Inflammatory macrophage treated with lipopolysaccharide for 4 hours (primary cell): ENCODE measurements around the gene ZNF726.
"Not testable (repeated sequence)": the region's sequence is repeated elsewhere in the genome, so short reads cannot be mapped to it uniquely, and the experiment has no call there.

ENCODE experiments used
- DNase-seq: peaks from one replicate; pipeline ENCODE4 v3.0.0-alpha.2; 2020

ZNF726 gene

DNA sequence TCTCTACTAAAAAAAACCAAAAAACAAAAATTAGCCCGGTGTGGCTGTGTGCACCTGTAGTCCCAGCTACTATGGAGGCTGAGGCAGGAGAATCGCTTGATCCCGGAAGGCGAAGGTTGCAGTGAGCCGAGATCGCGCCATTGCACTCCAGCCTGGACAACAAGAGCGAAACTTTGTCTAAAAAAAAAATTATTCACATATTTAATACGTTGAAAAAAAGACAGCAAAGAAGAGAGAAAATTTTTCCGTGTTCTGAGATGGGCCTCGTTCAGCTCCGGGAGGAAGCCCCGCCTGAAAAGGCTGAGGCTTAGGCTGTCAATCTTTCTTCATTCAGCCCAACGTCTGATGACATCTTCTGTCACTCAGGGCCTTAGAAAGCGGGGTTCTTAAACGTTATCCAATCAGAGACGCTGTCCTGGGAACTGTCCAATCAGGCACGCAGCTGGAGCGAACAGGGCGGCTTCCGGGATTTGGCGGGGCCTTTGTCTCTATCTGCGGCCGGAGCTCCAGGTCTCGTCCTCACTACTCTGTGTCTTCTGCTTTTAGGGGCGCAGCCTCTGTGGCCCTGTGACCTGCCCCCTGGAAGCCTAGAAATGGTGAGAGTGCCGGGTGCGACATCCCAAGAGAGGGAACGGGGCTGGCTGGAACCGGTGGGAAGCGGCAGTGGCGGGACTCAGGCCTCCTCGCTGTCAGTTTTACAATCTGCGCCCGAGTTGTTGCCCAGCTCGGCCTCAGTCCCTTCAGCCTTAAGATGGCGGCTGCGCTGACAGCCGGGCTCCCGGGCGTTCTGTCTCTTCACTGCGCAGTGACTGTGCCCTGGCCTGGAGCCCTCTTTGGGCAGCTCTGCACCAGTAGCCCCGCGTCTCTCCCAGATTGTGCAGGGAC is at the start of gene ZNF726:
Gene ZNF726 (plus strand): TSS at position 485 of the 885 bp plus-strand sequence. CDS start 109 bp downstream, at position 594.
- peak; percentile 92 for DNase-seq

DNA sequence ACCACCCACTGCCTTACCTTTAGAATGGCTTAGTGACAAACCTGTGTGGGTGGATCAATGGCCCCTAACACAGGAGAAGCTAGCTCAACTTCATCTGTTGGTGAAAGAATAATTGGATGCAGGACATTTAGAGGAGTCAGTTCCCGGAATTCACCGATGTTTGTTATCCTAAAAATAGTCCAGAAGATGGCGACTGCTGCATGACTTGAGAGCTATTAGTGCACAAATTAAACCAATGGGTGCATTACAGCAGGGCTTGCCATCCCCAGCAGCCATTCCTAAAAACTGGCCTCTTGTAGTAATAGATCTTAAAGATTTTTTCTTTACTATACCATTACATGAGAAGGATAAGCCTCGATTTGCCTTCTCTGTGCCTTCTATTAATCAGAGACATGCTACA is 46.8 kb upstream of the ZNF726 start:
- no peak for DNase-seq

DNA sequence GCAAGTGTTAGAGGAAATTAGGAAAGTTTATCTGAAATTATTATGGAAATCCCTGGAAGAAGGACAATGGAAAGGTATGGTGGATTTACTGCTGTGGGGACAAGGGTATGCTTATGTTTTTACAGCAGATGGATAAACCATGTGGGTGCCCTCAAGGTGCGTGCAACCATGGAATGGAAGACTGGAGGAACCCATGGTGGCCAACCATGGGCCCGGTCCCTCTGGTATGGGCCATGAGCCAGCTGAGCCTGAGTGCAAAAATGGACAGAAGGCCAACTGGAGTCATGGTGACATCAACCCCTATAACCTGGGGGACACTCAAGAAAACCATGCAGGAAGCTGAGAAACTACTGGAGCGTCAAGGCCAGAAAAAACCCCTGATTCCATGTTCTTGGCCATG is 46.1 kb upstream of the ZNF726 start:
- no peak for DNase-seq

DNA sequence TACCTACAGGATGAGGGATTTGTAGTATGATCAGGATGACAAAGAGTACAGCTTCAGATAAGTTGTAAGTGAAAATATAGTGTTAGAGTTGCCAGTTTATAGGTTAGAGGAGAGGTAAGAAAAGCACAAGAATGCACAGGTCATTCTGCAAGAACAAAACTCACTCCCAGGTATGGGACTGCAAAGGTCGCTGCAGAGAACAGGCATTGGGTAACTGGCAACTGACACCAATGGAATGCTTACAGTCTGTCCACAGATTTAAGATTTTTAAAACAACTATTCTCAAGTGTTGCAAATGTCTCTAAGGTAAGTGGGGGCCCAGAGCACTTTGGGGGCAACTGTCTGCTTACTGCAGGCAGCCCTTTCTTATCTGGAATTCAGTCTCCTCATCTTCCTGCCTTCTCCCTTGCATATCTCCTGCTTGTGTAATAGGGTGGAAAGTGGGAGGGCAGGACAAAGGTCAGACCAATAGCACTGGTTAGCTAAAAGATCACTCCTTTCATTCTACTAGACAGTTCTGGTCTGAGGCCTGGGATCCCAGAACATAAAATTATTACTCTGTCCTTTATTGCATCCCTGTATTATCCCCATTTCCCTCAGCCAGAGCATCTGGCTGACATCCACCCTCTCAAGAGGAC is 42.3 kb upstream of the ZNF726 start:
- no peak for DNase-seq

DNA sequence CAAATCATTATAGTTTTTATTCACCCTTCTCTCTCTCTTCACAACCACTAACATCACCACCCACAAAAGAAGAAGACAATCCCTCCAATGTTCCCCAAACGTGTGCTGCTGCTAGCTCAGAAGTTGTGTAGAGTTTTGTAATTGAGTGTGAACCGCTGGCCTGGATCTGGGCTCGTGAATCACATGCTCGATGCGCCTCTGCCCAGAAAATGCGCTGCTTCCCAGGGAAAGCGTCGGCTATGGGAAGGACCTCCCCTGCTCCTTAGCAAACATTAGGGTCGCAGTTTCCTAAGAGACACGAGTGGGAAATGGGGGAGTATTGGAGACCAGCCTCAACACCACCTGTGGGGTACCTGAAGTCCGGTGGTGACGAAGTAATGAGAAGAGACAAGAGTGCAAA is 38.4 kb upstream of the ZNF726 start:
- no peak for DNase-seq

DNA sequence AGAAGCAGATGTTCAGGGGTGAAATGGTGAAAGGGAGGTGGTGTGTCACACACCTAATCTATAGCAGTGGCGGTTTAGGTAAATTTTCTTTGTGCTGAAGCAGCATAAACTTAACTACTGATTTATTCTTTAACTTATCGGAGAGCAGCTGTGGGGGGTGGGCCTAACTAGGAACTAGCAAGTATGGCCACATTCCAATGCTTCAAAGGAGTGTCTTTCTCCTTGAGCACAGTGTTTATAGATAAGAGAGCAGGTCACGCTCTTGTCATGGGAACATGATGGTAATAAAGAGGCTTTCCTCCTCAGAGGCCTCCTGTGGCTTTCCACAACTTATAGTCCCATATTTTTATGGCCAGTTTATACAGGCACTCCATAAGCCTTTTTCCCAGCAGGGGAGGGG is 37.9 kb upstream of the ZNF726 start:
- not testable (repeated sequence) for DNase-seq

DNA sequence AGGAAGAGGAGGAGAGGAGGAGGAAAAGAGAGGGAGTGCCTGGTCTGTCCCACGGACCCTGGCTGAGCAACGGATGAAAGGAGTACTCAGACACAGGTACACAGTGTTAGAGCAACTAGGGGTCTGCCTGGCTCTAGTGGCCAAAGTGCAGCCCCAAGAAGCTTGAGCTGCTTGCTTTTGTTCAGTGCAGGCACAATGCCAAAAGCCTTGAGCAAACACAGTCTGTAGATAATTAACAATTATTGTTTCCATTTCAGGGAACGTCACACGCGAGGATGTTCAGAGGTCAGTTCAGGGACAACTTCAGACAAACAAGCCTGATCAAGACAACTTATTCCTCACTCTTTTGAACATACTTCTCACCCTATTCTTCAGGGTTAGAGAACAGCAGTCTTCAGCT is 32.2 kb upstream of the ZNF726 start:
- DNase-seq: no peak

DNA sequence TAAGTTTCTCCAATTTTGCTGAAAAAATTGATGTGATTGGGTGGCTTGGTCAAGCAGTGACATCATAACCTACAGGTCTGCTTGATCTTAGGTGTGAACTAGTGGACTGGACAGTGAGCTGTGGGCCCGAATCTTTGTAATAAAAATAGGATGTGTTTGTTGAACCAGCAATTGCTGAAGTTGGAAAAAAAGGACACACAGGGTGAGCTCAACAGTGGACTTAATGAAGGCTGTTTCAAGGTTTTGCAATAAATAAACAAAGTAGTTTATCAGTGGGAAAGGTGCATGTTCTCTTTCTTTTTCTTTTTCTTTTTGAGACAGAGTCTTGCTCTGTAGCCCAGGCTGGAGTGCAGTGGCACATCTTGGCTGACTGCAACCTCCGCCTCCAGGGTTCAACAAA is 30.3 kb upstream of the ZNF726 start:
- DNase-seq: no peak

DNA sequence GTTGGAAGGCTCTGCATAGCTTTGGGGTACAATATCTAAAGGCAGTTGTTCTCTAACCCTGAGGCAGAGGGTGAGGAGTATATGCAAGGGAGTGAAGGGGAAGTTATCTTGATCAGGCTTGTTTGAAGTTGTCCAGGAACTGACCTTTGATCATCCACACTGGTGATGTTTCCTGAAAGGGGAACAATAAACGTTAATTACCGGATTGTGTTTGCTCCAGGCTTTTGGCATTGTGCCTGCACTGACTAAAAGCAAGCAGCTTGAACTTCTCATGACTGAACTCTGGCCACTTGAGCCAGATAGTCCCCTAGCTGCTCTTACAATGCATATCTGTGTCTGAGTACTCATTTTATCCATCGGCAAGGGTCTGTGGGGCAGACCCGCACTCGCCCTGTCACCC is 27.0 kb upstream of the ZNF726 start:
- DNase-seq: no peak

DNA sequence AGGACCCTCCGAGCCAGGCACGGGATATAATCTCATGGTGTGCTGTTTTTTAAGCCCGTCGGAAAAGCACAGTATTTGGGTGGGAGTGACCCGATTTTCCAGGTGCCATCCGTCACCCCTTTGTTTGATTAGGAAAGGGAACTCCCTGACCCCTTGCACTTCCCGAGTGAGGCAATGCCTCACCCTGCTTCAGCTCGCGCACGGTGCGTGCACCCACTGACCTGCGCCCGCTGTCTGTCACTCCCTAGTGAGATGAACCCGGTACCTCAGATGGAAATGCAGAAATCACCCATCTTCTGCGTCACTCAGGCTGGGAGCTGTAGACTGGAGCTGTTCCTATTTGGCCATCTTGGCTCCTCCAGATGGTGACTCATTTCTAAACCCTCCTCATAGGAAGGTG is 18.6 kb upstream of the ZNF726 start:
- DNase-seq: not testable (repeated sequence)

DNA sequence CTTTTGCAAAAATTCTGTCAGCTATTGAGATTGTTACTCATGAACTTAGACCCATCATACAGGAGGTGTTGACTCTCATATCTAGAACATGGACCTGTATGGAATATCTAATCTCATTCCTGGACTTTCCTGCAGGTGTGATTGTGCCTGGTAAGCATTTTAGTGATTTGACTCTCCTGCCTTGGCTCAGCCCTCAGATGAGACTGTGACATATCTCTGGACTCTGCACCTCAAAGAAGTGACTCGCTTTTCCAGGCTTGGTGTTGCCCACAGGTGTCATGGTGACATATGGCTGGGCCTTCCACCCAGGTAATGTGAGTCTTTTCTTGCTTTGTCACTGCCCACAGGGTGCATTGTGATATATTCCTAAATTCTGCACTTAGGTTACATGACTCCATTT is 17.8 kb upstream of the ZNF726 start:
- DNase-seq: no peak

DNA sequence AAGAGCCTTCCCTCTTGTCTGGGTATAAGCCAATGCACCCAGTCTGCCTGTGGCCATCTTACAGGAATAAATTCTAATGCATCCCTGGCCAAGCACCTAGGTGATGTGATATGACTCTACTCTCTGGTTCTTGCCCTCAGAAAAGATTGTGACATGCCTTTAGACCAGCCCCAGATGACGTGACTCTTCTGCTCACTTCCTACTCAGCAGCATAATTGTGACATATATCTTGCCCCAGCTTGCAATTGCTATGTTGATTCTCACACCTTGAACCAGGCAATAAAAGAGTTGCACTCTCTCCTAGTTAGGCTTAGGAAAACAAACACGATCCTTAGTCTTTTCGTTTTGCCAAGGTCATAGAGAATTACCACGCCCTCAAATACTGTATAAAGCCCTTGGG is 13.3 kb upstream of the ZNF726 start:
- DNase-seq: no peak

DNA sequence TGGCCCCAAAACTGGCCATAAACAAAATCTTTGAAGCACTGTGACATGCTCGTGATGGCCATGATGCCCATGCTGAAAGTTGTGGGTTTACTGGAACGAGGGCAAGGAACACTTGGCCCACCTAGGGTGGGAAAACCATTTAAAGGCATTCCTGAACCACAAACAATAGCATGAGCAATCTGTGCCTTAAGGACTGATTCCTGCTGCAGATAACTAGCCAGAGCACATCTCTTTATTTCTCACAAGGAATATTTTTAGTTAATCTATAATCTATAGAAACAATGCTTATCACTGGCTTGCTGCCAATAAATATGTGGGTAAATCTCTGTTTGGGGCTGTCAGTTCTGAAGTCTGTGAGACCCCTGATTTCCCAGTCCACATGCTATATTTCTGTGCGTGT is 10.3 kb upstream of the ZNF726 start:
- DNase-seq: no peak

DNA sequence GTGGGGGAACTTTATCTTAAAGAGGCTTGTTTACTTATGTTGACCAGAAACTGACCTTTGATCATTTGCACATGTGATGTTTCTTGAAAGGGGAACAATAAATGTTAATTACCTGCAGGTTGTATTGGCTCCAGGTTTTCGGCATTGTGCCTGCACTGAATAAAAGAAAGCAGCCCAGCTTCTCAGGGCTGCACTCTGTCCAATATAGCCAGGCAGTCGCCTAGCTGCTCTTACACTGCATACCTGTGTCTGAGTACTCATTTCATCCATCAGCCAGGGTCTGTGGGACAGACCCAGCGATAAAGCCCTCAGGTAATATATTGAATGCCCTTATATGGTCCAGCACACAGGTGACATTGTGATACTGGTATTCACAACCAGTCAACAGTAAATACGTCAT is 8.9 kb upstream of the ZNF726 start:
- DNase-seq: no peak

DNA sequence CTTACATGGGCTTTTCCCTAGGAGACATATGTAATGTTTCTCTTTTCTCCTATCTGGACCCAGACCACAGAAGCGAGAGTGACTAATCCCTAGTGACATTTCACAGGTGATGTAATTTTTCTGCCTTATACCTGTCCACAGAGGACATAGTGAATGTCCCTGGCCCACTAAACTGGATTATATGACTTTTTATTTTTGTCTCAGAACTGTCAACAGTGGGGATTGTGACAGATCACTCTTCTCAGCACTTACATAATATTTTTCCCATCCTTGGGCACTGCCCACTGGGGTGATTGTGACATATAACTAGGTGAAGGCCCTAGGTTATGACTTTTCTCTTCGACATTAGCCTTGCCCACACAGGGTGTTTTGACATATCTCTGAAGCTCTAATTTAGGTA is 7.9 kb upstream of the ZNF726 start:
- no peak for DNase-seq

DNA sequence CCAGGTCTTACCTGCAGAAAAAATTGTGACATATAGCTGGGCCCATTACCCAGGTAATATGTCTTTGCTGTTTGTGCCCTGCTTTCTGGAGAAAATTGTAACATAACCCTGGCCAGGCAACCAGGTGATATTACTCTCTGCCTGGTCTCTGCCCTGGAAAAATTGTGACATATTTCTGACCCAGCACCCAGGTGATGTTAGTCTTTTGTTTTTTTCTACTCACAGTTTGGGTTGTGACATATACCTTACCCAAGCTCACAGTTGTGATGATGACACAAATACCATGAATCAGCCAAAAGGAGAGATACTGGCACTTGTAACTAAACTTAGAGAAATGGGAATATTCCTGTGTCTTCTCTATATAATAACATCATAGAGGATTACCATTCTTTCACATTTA is 6.5 kb upstream of the ZNF726 start:
- no peak for DNase-seq

DNA sequence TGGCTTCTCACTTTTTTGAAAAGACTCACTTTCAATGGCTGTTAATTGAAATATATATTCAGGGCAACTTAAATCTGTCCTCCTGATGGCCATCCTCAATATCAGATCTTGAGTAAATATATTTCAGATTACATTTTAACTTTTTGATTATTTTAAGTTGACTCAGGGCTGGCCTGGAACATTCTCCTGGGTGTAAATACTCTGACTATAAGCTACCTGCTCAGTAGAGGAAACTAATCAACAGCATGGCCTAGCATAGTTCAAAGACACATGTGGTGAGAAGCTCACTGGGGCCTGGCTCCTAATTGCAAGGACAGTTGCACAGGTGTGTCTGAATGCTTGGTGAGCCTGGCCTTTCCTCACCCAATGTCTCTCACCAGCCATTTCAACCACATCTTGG is 5.5 kb upstream of the ZNF726 start:
- DNase-seq: no peak

DNA sequence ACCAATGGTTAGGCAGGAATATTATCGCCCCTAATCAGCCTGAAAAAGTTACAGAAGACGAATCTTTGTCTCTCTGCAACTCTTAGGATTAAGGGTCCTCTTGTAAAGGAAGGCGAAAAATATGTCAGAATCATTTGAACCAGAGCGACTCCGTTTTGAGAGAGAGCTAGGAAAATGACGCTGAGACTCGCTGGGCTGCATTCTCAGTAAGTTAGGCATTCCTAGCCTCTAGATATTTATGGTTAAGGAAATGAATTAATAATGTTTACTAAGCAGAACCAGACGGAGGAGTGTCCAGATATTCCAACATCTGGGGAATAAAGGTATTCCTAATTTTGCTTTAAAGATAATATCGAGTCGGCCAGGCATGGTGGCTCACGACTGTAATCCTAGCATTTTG is 755 bp upstream of the ZNF726 start:
- no peak for DNase-seq

DNA sequence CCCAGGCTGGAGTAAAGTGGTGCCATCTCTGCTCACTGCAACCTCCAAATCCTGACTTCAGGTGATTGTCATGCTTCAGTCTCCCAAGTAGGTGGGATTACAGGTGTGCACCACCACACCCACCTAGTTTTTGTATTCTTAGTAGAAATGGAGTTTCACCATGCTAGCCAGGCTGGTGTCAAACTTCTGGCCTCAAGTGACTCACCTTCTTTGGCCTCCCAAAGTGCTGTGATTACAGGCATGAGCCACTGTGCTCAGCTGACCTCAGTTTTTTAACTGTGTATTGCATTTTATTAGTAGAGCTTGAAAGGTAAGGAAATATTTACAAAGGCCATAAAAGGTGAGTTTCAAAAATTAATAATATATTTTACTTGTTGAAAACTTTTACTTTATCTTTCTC is 2.3 kb downstream of the ZNF726 start:
- no peak for DNase-seq

DNA sequence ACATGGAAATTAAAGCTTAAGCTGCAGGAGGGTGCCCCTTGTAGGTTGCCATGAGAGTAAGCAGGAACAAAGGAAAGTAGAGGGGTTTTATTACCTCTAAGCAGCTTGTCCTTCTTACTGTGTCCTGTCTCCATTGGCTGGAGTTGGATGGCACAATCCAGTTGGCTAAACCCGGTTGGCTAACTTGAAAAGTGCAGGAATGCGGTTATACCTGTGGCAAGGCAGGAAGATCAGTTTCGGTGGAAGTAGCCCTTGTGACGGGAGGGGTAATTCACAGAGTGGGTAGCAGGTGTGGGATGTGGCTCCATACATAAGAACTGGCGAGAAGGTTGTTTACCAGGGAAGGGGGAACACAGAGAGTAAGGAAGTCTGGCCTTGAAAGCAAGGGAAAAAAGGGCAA is 3.2 kb downstream of the ZNF726 start:
- DNase-seq: no peak

DNA sequence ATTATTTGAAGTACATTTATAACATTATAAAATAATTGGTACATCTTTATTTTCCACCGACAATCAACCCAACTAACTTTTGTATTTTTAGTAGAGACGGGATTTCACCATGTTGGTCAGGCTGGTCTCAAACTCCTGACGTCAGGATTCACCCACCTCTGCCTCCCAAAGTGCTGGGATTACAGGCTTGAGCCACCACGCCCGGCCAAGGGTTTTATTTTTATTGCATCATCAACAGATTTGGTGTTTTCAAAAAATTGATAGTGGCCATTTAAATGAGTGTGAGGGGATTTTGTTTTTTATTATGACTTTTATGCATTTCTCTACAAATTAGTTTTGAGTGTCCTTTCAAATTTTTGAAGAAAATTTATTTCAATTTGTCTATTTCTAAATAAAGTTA is 10.6 kb downstream of the ZNF726 start:
- no peak for DNase-seq

DNA sequence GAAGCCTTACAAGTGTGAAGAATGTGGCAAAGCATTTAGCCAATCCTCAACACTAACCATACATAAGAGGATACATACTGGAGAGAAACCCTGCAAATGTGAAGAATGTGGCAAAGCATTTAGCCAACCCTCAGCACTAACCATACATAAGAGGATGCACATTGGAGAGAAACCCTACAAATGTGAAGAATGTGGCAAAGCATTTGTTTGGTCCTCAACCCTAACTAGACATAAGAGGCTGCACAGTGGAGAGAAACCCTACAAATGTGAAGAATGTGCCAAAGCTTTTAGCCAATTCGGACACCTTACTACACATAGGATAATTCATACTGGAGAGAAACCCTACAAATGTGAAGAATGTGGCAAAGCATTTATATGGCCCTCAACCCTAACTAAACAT is 18.2 kb downstream of the ZNF726 start:
- DNase-seq: no peak

DNA sequence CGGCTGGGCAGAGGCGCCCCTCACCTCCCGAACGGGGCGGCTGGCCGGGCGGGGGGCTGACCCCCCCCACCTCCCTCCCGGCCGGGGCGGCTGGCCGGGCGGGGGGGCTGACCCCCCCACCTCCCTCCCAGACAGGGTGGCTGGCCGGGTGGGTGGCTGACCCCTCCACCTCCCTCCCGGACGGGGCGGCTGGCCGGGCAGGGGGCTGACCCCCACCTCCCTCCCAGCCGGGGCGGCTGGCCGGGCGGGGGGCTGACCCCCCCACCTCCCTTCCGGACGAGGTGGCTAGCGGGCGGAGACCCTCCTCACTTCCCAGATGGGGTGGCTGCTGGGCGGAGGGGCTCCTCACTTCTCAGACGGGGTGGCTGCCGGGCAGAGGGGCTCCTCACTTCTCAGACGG is 22.3 kb downstream of the ZNF726 start:
- DNase-seq: not testable (repeated sequence)

DNA sequence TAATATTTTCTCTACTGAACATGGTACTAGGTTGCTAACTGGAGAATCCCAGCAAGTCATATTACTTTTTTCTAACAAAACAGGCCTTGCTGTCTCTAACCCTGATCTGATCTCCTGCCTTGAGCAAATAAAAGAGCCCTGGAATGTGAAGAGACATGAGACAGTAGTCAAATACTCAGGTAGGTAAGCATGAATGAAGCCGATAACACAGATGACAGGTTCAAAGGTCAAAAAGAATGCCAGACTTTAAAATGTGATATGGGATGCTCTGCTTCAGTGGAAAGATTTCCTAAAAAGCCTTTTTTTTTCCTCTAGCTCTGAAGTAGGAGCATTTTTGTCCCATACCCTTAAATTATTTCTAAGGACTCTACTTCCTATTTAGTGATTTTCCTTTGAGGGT is 28.7 kb downstream of the ZNF726 start:
- DNase-seq: no peak

DNA sequence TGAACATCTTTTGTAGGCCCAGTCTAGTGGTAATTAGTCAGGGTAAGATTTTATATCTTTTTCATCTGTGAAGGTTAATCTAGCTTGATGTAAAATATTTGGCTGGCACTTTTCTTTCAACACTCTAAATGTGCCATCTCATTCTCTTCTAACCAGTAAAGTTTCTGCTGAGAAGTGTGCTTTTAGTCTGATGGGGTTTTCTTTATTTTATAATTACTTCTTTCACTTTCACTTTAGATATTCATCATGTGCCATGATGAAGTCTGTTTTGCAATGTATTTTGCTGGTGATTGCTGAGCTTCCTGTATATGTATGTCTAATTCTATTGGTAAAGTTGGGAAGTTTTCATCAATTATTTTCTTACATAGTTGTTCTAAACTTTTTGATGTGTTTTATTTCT is 31.9 kb downstream of the ZNF726 start:
- peak; percentile 34 for DNase-seq
